Ureter (tissue), 1 donor: ENCODE results near the gene AFP. TPM values are rescaled to one million over a fixed set of nuclear protein-coding genes. Genes with fewer than 3 reads are reported as not detected.

Experiments
- DNase-seq: peaks from one replicate; pipeline ENCODE4 v3.0.0-alpha.2; 2020; ENCODE audit warnings: low spot score
- total RNA-seq: library from RNA; stranded (reverse); gene quantifications from one replicate; pipeline ENCODE4 v1.2.4, GENCODE V29; 2023
- donor health status: DM: yes; HTN: yes; CAD: no.

AFP gene
- total RNA-seq, 1 donor from 2014 or later = not detected

- no peak for DNase-seq
Observed at GRCh38 chr4:73438048-73438447, 2.0 kb downstream of the AFP start.

DNA sequence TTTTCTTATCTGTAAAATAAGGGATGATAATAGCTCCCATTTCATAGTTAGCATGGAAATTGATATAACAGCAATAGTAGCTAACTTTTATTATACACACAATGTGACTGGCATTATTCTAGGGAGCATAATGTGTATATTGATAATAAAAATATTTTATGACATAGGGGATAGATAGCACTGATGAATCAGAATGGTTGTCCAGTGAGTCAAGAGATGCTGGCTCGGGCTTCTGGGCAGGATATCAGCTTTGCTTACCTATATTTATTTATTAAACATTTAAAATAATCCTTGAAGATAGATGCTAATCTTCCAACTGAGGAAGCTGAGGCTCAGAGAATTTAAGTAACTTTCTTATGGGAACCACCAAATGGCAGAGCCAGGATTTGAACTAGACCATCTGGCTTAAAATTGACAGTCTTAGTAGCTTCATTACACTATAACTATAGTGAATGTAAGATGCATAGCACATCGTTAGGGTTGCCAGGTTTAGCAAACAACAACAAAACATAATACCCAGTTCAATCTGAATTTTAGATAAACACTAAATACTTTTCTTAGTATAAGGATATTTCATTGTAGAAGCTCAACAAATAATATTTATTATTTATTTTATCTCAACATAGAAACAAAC, 2.7 kb downstream of the AFP start:
- no peak for DNase-seq

GRCh38 chr4:73439445-73439844, 3.4 kb downstream of the AFP start:
- no peak for DNase-seq

- DNase-seq = no peak
Observed at GRCh38 chr4:73439991-73440390, 4.0 kb downstream of the AFP start.

DNA sequence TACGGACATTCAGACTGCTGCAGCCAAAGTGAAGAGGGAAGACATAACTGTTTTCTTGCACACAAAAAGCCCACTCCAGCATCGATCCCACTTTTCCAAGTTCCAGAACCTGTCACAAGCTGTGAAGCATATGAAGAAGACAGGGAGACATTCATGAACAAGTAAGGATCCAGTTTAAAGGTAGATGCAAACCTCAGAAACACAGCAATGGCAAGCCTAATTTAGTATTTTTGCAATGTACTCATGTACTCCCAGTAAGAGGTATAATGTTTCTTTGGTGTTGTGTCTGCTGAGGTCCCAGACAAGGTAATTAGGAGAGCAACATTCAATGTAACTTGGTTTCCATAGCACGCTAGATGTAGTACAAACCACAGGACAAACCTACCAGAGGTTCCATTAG, 4.6 kb downstream of the AFP start:
- DNase-seq = no peak

GRCh38 chr4:73442275-73442674, 6.3 kb downstream of the AFP start:
- no peak for DNase-seq

GRCh38 chr4:73443224-73443623, 7.2 kb downstream of the AFP start:
- no peak for DNase-seq

- no peak for DNase-seq
Observed at GRCh38 chr4:73445383-73446335, 9.6 kb downstream of the AFP start.

- no peak for DNase-seq
Observed at GRCh38 chr4:73446336-73446938, 10.4 kb downstream of the AFP start.

DNA sequence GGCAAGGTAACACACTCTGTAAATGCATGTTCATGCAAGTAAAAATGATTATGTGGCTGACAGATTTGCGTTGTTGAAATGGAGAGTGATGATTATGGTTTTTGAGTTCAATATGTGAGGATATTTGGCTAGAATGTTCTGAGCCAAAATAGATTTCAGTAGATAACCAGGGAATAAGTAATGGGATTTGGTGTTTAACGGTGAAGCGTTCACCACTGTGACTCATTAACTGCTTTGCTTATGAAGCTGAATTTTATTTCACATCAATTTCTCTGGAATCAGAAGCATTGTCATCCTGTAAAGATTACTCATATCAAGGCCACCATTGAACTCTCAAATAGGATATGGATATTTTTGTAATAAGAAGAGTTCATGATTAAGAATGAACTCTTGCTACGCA, 11.7 kb downstream of the AFP start:
- DNase-seq = no peak

GRCh38 chr4:73448448-73449203, 12.6 kb downstream of the AFP start:
- no peak for DNase-seq

- no peak for DNase-seq
Observed at GRCh38 chr4:73450398-73451004, 14.5 kb downstream of the AFP start.

DNA sequence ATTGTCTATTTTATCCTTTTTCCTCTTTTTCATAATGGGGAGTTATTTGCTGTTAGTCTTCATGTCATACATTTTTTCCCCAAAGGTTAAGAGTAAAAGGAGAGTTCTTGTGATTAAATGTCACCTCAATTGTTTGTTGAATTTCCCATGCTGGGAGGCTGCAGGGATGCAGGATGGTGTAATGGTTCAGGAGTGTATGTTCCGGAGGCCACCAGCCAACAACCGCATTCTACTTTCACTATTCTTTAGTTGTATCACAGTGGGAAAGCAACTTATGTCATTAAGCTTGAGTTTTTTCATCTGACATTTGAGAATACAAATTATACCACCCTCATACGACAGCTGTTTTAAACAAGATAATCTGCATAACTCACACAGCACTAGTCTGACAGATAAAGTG, 15.4 kb downstream of the AFP start:
- DNase-seq = no peak

GRCh38 chr4:73451981-73452747, 16.1 kb downstream of the AFP start:
- no peak for DNase-seq

GRCh38 chr4:73452953-73453700, 17.1 kb downstream of the AFP start:
- DNase-seq = no peak

- DNase-seq = no peak
Observed at GRCh38 chr4:73453701-73454005, 17.6 kb downstream of the AFP start.

GRCh38 chr4:73454920-73455319, 18.9 kb downstream of the AFP start:
- DNase-seq = no peak

DNA sequence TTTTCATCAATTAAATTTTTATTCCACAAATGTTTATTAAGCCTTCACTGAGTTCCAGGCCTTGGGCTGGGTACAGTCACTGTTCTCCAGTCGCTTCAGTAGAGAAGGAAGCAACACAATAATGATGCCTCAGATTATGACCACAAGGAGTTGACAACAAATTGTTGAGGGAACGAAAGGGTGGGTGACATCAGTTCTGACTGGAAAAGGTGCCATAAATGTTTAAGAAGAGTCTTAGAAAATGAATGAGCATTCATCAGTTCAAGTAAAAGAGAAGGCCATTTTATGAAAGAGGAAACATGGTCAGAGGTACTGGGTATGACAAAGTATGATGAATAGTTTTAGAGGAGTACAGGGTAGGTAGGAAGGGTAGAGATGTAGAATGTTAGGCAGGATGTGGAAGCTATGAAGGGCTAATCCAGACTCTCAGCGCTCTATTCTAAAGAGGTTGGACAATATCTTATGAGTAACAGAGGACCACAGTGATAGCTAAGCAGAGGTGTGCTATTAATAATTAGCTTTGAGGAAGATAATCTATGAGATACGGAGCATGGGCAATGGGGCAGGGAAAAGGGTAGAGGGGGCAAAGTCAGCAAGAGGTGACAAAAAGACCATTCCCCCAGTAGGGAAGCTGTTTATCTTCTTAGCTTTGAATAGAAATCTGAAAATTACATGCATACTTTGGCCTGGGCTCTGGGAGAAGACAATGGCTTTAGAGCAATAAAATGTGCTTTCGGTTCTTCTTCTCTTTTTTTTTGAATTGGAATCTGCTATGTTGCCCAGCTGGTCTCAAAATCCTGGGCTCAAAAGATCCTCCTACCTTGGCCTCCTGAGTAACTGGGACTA, 20.4 kb downstream of the AFP start:
- DNase-seq = no peak
